NCI-H748 (cell line): Measurements from ENCODE around the gene ZNF816.
"Not testable (repeated sequence)": the region's sequence is repeated elsewhere in the genome, so short reads cannot be mapped to it uniquely, and the experiment has no call there.

Experiments
- DNase-seq: peaks from one replicate; lab custom pipeline; 2025; ENCODE audit not compliant: unreplicated experiment; lab: John Stamatoyannopoulos, UW

ZNF816 gene

GRCh38 chr19:52936151-52936953, 26.3 kb downstream of the ZNF816 start:
- no peak for DNase-seq

- no peak for DNase-seq
Observed at GRCh38 chr19:52935434-52935833, 27.2 kb downstream of the ZNF816 start.

GRCh38 chr19:52924641-52925040, 38.0 kb downstream of the ZNF816 start:
- not testable (repeated sequence) for DNase-seq

- DNase-seq = no peak
Observed at GRCh38 chr19:52923778-52924593, 38.7 kb downstream of the ZNF816 start.

- DNase-seq = peak; percentile 87
Observed at GRCh38 chr19:52922841-52923777, 39.6 kb downstream of the ZNF816 start, which contains the start of gene ZNF888. ZNF888 (minus strand) TSS chr19:52923428; CDS start chr19:52917873, 5,555 bp downstream.

- DNase-seq = no peak
Observed at GRCh38 chr19:52917531-52917930, 45.1 kb downstream of the ZNF816 start.

GRCh38 chr19:52910648-52911047, 52.0 kb downstream of the ZNF816 start:
- DNase-seq = no peak

GRCh38 chr19:52904052-52904780, 58.5 kb downstream of the ZNF816 start:
- not testable (repeated sequence) for DNase-seq

- DNase-seq = no peak
Observed at GRCh38 chr19:52901842-52902241, 60.8 kb downstream of the ZNF816 start.
